ENCODE measurements around the gene ZSWIM3.
"Not testable (repeated sequence)": the region's sequence is repeated elsewhere in the genome, so short reads cannot be mapped to it uniquely, and the experiment has no call there.

ZSWIM3 gene

DNA sequence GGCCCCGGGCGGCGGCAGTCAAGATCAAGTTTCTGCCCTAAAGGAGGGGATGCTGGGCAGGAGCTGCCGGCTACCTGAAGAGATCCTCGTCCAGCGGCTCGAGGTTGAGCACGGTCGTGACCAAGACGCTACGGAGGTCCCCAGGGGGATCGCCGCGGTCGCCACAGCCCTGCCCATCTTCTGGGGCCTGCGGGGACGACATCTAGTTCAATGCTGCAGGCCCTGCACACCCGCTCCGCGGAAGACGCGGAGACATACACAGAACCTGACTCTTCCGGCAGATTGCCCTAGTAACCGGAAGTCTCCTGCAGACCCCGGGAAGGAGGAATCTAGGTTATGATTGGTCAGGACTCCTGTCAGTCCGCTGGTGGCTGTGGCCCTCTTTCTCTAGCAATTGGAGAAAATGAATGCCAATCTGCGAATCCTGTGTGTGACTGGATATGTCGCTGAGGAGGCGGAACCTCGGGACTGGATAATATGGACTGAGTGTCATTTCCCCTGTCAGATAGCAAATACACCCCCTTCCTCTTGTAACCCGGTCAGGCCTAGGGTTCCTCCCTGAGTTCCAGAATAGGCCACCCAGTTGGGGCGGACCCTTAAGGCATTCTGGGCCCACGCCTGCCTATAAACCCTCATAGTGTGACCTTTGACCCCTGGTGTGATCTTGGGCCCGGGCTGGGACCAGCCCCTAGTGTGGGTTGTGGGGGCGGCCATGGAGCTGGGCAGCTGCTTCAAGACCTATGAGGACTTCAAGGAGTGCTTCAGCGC lies at the start of gene ZSWIM3, which contains the start of gene ACOT8:
TSS of gene ZSWIM3 (plus strand) at position 501 of the 768 bp plus-strand sequence. CDS start at position 713, 212 bp downstream.
TSS of gene ACOT8 (minus strand) at position 279 of the 768 bp plus-strand sequence. CDS start at position 202, 77 bp downstream.
- DNase-seq = peak; percentile 100

DNA sequence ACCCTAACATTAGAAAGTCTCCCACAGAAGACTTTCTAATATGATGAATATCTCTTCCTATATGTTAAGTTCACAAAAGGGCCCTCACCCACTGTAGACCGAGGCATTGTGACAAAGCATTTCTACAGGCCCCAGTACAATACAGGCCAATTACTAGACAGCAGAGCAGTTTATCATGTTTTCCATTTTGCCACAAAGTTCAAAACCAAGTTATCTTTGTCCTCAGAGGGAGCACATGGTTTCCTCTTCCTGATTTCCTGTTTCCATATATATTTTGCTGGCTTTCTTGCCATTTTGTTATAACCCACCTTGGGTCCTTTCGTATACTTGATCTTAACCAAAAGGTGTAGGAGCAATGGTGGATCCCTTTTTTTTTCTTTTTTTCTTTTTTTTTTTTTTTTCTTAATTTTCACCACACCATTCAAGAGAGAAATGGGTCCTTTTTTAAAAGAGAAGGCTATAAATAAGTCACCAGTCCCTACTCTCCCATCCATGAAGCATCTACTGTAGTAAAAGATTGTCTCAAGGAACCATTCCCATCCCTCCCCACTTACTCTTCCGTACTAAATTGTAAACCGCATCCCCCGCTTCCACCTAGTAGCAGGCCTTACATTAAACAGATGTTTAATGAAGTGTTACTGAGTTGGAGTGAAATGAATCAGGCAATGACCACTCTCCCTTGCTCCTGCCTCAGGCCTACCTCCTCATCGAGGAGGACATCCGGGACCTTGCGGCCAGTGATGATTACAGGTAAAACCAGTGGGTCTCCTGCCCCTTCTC lies 47.0 kb upstream of the ZSWIM3 start:
- no peak for DNase-seq

DNA sequence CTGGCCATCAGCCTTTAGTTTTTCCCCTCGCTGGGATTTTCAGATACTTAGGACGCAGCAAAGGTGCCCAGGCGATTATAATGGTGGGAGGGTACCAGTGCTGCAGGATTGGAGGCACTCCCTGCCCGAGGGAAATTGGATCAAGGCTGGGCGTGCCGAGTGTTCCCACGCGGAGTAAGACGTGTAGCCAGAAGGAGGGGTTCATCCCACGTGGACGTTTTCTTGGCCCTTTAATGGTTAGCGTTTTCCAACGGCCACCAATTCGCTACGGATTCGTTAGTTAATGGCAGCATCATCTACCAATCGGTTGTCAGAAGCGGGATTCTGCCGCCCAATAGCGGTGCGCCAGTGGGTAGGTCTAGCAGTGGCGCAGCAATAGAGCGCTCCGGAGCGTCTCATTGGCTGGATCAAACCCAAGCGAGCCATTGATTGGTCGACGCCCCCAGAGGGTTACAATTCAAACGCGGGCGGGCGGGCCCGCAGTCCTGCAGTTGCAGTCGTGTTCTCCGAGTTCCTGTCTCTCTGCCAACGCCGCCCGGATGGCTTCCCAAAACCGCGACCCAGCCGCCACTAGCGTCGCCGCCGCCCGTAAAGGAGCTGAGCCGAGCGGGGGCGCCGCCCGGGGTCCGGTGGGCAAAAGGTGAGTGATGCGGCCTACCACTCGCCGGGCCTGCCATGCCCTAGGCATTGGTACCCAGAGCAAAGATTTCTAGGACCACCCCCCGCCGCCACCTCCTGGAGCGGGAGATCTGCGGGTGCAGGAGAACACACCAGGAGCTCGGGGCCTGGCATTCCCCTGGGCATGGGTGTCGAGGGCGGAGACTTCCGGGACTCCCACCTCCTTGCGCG lies 45.0 kb upstream of the ZSWIM3 start, which contains the start of gene UBE2C:
TSS of gene UBE2C (plus strand) at position 488 of the 849 bp plus-strand sequence. CDS start at position 540, 52 bp downstream.
- DNase-seq = peak; percentile 100

DNA sequence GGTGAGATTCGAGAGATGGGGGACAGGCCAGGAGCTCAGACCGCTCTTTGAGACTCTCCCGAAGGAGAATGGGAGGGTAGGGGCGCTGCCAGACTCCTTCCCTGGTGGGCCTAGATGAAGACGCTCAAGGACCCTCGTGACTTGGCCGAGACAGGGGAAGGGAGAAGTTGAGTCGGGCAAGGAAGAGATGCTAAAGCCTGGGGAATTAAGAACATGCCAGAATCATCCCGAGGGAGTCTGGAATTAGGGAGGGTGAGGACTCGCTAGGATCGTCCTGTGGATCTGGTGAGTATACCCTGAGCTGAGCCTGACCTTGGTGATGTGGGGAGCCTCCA lies 44.4 kb upstream of the ZSWIM3 start:
- DNase-seq = no peak

DNA sequence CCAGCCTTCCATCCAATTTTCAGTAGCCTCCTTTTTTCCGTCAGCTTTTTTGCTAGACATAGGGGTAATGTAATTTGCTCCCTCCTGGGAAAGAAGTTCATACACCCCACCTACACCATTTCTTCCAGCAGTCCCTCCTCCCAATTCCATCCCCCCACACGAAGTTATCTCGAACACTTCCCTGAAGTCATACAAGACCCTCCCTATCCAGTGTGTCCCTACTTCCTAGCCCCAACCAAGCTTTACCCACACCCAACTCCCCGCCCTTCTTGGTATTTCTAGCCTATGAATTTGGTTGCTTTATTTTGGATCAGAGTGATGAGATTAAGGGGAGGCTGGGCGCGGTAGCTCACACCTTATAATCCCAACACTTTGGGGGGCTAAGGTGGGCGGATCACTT lies 43.9 kb upstream of the ZSWIM3 start:
- DNase-seq = no peak

DNA sequence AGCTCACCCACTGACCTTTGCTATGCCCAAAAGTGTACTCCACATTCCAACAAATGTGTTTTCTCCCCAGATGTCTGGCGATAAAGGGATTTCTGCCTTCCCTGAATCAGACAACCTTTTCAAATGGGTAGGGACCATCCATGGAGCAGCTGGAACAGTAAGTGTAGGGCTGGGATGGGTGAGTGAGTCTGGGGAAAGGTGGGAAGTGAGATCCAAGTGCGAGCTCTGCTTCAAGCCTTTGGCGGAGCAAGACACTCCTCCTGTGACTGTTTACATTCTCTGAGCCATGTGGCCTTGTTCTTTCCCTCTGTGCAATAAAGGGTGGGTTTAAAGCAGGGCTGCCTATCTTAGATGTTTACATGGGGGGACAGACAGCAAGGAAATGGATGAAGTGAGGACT lies 43.1 kb upstream of the ZSWIM3 start:
- DNase-seq = no peak

DNA sequence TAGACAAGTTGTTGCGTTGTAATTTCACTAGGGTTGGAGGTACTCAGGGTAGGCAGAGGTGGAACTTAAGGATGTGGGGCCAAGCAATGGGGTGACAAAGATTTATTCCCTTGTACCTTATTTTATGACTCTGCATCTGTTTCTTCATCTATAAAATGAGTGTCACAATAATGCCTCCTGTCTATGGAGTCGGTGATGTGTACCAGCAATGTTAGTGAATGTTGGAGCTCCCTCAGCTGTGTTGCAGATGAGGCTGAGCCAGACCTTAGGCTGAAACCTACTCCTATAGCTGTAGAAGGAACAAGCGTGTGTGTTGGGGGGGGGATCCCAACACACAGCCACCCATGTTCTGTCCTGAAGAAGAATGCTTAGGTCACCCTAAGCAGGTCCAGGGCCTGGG lies 40.5 kb upstream of the ZSWIM3 start:
- no peak for DNase-seq

DNA sequence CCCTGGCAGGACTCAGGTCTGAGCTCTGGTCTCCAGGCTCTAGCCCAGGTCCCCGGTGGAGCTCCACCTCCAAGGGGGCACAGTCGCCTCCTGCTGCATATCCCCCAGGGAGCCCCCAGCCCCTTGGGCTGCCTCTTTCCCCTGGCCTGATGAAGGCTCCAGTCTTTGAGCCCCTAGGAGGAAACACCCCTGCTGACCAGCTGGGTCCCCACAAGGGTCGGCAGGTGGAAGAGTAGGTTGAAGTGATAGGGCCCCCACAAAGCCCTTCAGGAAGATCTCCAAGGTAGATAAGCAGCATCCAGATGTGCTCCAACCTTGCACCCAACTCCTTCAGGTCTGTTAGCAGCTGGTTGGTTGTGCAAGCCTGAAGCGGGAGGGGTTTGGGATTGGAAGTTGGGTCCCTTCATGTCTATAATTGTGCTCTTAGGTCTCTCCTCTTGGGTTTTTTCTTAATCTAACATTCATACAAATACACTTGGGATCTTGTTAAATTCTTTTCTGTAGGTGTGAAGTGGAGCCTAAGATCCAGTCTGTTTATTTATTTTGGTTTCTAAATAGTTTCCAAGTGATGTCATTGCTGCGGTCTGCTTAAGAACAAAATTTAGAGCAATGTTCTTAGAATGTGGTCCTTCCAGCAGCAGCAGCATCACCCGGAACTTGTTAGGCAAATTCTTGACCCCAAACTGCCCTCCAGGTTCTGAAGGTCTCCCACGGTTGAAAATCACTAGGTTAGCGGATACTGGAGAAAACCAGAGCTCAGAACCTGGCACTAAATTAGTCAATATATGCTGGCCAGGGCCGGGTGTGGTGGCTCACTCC lies 39.8 kb upstream of the ZSWIM3 start:
- DNase-seq = peak; percentile 87

DNA sequence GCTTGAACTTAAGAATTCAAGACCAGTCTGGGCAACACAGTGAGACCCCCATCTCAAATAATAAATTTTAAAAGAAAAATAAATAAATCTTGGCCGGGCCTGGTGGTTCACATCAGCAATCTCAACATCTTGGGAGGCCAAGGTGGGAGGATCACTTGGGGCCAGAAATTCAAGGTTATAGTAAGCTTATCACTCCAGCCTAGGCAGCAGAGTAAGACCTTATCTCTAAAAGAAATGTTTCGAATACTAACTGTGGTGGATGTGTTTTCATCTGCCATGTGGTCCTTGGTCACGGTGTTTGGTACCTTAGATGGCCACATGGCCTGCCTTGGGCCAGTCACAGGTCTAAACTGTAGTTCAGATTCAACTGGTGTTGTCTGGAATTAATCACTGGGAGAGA lies 39.2 kb upstream of the ZSWIM3 start:
- no peak for DNase-seq

DNA sequence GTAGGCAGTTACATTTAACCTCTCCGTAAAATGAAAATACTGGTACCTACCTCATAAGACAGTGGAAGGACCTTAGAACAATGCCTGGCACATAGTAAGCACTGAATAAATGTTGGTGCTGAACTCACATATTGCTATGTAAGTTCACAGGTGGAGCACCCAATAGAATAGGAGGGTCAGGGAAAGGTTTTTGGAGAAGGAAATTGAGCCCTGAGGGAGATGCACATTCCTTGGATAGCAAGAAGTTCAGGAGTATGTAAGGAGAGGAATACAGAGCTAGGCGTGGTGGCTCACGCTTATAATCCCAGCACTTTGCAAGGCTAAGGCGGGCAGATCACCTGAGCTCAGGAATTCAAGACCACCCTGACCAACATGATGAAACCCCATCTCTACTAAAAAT lies 37.9 kb upstream of the ZSWIM3 start:
- no peak for DNase-seq

DNA sequence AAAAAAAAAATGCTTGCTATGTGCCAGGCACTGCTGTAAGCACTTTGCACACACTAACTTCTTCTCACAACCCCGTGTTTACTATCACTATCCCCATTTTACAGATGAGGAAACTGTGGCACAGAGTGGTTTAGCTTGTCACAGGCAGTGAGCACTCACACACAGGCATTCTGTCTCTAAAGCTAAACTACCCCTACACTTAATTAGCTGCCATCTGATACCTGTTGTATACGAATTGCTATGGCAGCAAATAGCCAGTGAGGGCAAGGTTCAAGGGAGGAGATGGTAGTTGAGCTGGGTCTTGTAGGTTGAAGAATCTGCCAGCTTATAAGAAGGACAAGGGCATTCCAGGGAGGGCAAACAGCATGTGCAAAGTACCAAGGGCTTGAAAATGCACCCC lies 35.5 kb upstream of the ZSWIM3 start:
- DNase-seq = no peak

DNA sequence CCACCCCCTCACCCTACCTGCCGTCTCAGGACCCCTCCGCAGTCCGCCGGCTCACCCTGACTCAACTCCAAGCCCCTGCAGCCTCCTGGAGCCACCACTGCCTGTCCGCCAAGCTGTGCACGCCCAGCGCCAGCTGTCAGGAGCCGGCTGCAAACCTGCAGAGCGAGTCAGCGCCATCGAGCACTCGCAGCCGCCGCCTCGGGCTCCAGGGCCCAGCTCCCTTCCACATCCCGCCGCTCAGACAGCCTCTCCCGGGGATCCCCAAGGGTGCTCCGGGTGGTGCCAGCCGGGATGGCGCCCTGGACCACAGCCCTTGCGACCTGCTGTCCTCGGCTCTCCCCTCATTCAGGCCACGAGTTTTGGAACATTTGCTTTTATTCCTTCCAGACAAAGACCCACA lies 34.6 kb upstream of the ZSWIM3 start:
- peak; percentile 25 for DNase-seq

DNA sequence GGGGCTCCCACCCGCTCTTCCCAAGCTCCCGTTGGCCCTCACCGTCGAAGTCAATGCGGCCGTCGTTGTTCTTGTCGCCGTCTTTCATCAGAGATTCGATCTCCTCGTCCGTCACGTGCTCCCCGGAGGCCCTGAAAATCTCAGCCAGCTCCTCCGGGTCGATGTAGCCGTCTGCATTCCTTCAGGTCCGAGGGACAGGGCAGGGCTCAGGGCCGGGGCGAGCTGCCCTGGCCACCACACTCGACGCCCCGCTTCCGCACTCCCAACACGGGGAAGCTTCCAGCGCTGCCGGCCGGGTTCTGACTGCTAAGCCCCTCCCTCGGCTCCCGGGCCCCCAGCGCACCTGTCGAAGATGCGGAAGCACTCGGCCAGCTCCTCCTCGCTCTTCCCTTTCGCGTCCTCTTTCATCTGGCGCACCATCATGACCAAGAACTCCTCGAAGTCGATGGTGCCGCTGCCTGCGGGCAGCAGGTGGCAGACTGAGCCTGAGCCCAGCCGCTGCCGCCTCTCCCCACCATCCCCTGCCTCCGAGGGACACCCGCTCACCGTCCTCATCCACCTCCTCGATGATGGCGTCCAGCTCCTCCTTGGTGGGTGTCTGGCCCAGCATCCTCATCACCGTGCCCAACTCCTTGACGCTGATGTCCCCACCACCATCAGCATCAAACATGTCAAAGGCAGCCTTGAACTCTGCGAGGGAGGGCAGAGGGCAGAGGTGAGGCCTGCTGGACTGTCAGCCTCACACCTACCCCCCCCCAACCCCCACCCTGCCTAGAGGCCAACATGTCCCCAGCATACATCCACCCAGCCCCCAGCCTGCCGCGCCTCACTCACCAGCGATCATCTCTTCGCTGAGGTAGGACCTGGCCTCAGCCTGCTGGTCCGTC lies 33.2 kb upstream of the ZSWIM3 start:
- no peak for DNase-seq

DNA sequence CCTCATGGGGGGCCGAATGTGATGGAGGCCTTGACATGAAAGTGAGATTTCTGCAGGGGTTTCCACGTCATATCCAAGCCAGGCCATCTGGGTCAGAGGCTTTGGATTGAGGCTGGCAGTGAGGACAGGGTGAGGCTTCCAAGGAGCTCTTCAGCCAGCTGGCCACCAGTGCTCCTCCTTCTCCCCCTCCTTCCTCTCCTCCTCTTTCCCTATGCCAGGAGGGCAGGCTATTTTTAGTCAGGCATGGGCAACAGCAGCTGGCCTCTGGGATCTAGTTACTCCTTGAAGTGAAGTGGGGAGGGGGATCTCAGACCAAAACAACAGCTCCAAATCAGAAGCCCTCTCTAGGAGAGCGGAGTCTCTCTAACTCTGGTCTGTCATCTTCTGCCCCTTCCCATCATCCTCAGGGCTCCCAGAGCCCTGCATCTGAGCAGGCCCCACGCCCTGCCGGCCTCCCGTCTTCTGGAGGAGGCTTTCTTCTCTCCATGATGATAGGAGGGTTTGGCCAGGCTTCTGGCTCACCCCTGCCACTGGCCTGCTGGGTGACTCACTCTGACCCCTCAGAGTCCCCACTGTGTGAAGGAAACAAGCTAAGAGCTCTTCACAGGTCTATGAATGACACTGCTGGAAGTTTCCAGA lies 30.9 kb upstream of the ZSWIM3 start:
- DNase-seq = no peak

DNA sequence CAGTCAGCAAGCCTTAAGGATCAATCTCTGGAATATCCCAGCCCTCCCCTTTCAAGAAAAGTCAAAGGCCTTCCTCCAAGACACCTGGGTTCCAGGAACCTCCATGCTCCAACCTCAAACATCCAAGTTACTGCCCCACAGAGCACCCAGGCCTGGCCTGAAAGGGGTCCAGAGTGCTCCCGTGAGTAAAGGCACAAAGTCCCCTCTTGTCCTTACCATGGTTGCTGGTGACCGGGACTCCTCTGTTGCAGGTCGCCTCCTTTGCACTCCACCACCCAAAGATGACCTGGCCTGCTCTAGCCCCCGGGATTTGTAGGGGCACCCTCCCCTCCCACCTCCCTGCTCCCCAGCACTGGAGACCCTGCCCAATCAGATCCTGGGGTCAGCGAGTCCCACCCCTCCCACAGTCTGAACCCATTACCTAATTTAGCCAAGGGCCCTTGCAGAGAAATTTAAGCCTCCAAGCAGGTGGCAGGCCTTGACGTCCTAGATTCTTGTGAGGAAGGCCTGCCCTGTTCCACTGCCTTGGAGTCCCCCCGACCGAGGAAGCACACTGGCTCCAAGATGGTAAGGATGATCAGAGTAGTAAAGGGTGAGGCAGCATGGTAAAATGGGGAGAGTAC lies 30.3 kb upstream of the ZSWIM3 start, which contains the start of gene TNNC2:
TSS of gene TNNC2 (minus strand) at position 283 of the 623 bp plus-strand sequence. CDS start at position 219, 64 bp downstream.
- no peak for DNase-seq

DNA sequence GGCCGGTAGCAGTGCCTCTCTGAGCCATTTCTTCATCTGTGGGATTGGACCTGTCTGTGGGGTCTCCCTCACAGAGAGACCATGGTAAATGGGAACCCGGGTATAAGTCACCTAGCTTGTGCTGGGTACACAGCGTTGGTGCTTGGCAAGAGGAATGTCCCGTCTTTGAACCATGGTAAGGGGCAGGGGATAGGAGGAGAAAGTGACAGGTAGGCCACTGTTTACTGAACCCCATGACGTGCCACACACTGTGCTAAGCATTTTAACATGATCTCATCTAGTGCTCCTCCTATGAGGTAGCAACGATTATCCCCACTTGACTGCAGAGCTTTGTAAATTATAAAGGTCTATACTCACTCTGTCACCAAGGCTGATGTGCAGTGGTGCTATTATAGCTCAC lies 29.7 kb upstream of the ZSWIM3 start:
- no peak for DNase-seq

DNA sequence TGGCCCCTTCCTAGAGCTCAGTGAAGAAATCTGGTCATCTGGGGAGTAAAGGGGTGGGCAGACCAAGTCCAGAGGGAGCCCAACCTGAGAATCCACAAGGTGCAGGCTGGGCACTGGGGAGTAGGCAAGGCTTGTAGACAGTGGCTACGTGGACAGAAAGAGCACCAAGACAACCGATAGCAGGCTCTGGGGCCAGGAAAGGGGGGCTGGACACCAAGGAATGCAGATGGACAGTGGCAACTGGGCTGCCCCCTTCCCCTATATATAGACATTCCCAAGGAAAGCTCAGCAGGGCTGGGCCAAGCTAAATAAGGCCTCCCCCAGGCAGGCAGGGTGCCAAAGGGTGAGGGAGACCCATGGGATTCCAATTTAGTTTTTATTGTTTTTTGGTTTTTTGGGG lies 28.8 kb upstream of the ZSWIM3 start:
- no peak for DNase-seq

DNA sequence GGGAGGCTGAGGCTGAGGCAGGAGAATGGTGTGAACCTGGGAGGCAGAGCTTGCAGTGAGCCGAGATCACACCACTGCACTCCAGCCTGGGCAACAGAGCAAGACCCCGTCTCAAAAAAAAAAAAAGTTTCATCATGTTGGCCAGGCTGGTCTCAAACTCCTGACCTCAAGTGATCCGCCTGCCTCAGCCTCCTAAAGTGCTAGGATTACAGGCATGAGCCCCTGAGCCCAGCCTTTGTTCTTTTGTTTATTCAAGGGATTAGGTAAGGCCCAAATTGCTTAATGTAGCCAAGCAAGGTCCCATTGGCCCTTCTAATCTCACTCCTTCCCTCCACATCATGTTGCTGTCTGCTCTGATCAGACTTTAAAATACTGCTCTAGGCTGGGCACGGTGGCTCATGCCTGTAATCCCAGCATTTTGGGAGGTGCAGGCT lies 27.7 kb upstream of the ZSWIM3 start:
- DNase-seq = not testable (repeated sequence)

DNA sequence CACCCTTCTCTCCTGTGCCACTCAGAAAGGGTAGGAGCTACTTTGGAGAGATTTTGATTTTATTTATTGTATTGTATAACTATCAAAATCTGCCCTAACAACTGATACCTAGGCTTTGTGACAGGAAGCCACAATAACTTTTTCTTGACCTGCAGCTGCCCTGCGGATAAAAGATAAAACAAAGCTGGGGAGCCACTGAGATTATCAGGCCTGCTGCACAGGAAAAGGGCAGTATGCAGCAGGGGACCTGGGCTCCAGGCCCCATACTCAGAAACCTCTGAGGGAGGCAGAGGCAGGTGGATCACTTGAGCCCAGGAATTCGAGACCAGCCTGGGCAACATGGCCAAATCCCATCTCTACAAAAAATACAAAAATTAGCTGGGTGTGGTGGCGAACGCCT lies 24.8 kb upstream of the ZSWIM3 start:
- no peak for DNase-seq

All from HCEC 1CT (cell line).